UCSD-AML1 (cell line): ENCODE data around the gene TNFAIP3.

Experiments used
- DNase-seq: peaks from one replicate; lab custom pipeline; 2025; ENCODE audit not compliant: unreplicated experiment; lab: John Stamatoyannopoulos, UW

Gene TNFAIP3

DNA sequence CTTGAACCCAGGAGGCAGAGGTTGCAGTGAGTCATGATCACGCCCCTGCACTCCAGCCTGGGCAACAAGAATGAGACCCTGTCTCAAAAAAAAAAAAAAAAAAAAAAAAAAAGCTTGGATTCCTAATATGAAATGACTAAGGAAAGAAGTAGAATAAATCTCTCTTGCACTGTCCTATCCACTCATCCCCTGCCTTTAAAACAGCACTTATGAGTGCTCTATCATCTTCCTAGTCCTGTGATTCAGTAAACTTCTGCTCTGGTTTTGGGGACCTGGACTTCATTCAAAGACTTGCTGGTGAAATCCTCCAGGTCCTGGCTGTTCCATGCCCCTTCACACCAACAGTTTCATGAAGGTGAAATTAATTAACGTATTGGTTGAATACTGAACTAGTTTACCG, 29.6 kb downstream of the TNFAIP3 start:
- DNase-seq: no peak

DNA sequence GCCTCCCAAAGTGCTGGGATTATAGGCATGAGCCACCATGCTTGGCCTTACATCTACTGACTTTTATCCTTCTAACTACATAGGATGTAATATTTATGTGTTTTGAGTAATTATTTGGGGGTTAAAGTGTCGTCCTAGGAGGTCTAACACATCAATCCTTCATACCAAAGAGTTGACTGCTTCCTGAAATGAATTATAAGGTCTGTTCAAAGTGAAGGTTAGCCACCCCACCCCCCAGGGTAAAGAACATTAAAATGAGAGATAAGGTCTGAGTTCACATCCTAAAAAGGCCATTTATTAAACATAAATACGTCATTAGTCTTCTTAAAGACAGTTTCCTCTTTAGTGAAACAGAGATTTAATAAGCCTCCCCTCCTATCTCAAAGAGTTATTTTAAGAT, 33.8 kb downstream of the TNFAIP3 start:
- DNase-seq: no peak

DNA sequence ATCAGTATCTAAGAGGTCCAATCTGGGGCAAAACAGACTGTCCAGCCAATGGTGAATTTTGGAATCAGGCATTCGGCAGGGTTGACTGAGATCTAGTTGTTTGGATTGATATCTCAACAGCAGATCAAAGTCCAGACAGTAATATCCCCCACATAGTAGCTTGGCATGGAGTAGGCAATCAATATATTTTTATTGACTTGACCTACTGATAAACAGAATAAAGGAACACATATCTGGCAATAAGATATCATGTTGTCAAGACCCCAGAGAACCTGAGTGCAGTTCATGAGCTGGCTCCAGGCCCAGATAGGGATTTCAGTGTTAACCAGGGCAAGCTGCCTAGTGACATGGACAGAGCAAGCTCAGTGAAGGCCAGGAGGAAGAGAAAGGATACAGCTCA, 34.4 kb downstream of the TNFAIP3 start:
- no peak for DNase-seq

DNA sequence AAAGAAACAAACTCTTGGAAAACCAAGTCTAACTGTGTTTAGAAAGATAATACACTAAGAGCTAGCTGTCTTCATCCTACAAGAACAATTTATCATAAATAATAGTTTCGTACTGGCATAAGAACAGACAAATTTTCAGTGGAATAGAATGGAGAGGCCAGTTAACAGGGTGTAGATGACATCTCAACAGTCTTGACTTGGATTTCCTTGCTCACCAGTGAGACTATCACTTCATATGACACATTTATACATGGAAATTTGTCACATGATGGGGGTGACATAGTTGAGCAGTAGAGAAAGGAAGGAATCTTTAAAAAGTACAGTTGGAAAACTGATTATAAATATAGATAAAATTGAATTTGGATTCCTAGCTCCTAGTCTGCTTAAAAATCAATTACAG, 35.6 kb downstream of the TNFAIP3 start:
- DNase-seq: no peak

DNA sequence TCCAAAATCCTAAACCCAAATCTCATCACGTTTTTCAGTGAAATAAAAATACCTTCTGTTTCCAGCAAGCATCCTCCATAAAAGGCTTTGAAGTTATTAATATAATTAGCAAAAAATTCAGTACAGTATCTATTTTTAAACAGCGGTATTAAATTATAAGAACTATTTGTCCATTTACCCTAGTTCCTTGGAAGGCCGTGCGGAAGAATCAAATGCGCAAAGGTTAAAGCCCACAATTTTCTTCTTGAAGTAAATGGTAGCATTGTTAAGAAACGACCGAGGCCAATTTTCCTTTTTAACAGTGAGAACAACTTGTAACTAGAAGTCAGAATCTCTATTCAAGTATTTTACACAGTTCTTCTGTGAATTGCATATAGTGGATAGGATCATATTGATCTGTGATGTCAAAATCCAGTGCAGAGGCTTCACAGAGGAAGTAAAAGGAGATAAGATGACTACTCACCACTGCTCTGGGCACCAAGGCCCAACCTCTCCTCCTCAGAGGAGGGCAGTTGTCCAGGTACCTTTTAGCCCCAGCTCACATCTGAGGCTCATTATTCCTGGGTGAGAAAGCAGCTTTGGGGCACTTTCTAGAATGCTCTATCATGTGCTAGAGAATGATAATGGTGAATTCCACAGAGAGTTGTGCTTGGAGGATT, 36.3 kb downstream of the TNFAIP3 start:
- DNase-seq: no peak

DNA sequence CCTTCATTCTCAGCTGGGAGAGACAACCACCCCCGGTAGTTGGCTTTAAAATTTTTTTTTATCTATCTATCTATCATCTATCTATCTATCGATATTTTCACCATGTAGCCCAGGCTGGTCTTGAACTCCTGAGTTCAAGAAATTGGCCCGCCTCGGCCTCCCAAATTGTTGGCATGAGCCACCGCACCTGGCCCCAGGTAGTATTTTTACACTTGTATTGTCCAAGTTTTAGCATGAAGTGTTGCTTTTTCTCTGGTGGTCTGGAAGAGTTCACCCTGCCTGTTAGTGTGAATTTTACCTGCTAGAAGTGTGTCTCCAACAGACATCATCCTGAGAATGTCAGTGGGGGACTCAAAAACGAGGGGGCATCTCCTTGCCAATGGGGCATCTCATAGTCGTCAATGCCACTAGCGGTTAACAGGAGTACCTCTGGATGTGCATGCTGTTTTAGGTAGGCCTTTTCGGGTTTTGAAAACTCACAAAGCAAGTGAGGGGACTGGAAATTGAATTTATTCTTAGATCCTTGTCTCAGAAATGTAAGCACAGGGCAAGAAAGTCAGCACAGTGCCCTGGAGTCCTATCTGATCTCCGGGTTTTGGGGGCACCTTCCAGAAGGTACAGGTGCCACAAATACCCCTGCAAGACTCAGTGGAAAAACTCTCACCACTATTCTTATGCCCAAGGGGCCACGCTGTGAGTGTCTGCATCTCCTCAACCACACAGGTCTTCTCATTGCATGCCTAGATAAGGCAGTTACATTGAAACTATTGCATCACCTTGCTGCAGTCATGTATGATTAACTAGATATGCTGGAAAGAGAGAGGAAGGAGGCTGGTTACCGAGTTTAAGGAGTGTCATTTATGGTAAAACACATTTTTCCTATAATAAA, 37.1 kb downstream of the TNFAIP3 start:
- DNase-seq: no peak

DNA sequence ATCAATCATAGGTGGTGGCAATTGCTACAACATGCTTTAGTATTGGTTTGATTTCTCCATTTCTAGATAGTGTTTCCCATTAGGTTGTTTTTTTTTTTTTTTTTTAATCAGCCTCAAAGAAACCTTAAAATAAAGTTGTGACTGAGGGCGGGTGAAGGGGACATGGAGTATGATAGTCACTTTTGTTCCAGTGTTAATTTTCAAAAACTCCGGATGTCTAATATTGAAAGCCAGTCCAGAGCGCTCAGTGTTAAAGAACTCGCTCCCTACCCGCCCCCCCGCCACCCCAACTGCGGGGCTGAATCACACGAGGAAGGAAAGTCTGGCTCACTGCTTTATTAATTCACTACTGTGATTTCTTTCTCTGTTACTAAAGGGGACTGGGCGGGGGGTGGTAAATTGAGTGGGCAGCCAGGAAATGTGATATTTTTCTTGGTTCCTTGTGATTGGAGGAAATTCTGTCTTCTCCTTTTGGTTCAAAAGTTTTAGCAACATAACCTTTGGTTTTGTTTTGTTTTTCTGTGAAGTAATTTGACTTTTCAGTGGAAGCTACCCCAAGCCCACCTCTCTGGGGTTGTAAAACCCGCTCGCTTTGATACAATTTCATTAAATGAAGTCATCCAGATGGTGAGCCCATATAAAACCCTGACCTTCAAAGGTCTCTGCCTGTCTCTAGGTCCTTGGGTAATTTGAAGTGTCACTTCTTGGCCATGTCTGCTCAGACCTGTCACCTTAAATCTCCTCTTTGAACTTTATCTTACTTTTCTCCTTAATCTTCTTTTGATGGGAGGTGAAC, 38.0 kb downstream of the TNFAIP3 start:
- DNase-seq: no peak

DNA sequence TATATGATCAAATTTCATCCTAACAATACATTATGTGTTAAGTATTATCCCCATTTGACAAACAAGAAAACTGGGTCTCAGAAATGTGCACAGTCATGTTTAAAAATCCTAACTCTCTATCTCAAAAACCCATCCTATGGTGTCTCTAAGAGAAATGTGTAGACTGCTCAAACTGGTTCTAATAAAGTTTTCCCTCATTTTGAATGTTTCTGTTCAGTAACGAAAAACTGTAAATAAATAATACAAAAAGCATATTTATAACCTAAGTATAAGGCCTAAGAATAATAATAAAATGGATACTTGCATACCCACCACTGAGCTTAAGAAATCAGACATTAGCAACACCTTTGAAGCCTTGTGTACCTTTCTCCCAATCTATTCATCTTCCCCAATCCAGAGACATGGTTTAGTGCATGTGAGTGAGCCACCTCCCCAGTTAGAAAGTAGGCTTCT, 39.0 kb downstream of the TNFAIP3 start:
- no peak for DNase-seq

DNA sequence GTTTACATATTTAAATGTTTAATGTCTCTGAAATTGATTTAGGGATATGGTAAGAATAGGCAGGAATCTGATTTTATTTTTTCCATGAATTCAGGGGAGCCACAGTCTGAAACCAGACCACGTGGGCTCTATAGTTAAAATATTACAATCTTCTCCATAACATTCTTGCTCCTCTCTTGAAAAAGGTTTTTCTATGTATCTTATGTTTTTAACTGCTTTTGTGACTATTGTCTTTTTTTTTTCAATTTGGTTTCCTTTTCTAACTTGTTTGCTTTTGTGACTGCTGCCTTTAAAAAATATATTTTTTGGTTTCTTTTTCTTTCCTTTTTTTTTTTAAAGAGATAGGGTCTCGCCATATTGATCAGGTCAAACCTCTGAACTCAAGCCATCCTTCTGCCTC, 40.1 kb downstream of the TNFAIP3 start:
- no peak for DNase-seq

DNA sequence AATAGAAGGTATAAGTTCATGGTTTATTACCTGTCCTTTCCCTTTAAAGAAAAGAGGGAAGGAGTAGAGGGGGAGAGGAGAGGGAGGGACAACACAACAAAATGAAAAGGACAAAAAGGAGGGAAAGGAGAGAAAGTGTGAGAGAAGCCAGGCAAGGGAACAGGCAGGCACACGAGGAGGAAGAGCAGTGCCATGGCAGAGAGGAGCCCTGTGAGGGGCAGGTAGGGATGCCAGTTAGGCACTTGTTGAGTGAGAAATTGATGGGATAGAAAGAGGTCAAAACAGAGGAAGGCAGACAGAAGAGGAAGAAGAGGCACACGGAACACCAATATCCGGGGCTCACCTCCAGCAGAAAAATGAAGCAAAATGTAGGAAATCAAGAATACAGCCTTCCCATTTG, 42.5 kb downstream of the TNFAIP3 start:
- DNase-seq: no peak

DNA sequence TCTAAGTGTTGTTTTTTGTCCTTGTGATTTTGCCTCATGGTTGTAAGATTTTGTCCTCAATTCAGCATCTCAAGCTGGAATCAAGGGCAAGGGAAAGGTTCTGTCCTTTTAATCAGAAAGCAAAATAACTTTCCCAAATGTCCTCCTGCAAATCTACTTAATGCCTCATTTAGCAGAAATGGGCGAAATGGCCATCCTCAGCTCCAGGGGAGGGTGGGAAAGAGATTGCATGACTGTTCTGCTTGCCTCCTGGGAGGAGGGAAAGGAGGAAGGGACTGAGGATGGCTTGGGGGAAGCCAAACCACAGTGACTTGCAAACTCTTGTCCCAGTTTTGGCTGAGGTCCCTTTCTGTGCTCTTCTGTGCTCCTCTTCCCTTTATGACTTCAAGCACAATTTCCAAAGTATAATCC, 43.4 kb downstream of the TNFAIP3 start:
- DNase-seq: peak; percentile 40

DNA sequence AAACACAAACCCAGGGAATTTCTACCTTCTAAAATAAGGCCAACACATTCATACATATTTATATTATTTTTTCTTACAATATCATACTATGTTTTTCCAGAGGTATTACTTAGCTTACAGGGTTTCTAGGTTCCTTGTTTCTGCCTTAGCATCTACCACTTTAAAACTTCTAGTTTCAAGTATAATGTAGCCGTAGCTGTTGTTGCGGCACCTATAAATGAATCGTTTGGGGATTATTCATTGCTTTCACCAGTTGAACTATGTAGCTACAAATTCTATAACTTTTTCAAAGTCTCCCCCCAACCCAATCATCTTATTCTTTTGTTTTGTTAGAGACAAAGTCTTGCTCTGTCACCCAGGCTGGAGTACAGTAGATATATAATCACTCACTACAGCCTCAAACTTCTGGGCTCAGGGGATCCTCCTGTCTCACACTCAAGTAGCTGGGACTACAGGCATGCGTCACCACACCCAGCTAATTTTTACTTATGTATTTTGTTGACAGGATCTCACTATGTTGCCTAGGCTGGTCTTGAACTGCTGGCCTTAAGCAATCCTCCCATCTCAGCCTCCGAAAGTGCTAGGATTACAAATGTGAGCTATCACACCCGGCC, 43.9 kb downstream of the TNFAIP3 start:
- no peak for DNase-seq

DNA sequence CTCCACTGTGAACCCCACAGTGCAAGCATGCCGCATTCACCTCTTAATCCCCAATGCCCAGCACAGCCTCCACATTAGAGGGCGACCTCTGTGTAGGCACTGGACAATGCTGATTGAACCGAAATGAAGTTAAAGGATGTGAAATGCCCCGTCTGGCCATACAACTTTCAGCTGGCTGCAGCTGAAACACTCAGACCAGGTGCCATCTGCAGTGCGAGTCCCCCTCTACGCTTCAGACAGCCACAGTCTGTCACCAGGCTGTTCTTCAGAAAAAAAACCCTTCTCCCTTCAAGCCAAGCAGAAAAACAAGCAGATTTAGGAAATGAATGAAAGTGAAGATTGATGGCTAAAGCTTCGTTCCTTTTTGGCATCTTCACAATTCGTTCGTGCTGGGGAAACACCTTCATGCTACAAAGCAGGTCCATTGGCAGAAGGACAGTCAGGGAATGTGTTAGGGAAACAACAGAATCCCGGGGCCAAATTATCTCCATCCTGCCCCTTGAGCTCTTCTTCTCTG, 44.7 kb downstream of the TNFAIP3 start:
- DNase-seq: no peak

DNA sequence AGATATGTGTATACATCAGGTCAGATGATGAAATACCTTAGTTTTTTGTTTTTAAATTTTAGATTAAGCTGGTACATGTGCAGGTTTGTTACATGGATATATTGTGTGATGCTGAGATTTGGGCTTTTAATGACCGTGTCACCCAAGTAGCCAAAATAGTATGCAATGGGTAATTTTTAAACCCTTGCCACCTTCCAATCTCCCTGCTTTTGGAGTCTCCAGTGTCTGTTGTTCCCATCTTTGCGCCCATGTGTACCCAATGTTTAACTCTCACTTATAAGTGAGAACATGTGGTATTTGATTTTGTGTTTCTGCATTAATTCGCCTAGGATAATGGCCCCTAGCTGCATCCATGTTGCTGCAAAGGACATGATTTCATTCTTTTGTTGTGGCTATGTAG, 45.8 kb downstream of the TNFAIP3 start:
- DNase-seq: no peak

DNA sequence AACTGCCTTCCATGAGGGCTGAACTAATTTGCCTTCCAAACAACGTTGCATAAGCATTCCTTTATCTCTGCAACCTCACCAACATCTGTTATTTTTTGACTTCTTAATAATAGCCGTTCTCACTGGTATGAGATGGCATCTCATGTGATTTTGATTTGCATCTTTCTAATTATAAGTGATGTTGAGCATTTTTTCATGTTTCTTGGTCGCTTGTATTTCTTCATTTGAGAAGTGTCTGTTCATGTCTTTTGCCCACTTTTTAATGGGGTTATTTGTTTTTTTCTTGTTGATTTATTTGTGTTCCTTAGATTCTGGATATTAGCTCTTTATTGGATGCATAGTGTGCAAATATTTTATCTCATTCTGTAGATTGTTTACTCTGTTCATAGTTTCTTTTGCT, 46.4 kb downstream of the TNFAIP3 start:
- no peak for DNase-seq

DNA sequence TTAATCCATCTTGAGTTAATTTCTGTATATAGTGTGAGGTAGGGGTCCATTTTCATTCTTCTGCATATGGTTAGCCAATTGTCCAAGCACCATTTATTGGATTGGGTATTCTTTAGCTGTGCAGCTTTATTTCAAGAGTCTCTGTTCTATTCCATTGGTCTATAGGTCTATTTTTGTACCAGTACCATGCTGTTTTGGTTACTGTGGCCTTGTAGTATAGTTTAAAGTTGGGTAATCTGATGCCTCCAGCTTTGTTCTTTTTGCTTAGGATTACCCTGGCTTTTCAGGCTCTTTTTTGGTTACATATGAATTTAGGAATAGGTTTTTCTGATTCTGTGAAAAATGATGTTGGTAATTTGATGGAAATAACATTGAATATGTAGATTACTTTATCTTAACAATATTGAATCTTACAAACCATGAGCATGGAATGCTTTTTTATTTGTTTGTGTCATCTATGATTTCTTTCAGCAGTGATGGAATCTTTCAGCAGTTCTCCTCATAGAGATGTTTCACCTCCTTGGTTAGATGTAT, 47.0 kb downstream of the TNFAIP3 start:
- DNase-seq: no peak

DNA sequence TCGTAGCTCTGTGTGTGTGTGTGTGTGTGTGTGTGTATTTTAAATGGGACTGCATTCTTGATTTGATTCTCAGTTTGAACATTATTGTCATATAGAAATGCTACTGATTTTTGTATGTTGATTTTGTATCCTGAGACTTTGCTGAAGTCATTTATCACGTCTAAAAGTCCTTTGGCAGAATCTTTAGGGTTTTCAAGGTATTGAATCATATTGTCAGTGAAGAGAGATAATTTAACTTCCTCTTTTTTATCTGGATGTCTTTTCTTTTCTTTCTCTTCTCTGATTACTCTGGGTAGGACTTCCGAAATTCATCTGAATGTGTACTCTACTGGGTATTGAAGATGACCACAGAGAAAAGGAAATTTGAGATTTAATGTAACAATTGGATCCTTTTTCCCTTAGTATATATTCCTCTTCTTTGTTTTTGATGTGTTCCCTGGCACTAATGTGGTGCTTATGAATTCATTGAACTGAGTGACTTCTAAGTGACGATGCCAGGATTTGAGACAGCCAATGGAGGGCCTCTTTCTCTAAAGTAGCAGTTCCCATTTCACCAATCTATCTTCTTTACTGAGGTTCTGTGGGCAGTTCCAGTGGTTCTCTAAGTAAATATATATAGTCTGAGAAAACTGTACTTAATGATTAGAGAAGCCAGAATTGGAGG, 47.6 kb downstream of the TNFAIP3 start:
- DNase-seq: no peak

DNA sequence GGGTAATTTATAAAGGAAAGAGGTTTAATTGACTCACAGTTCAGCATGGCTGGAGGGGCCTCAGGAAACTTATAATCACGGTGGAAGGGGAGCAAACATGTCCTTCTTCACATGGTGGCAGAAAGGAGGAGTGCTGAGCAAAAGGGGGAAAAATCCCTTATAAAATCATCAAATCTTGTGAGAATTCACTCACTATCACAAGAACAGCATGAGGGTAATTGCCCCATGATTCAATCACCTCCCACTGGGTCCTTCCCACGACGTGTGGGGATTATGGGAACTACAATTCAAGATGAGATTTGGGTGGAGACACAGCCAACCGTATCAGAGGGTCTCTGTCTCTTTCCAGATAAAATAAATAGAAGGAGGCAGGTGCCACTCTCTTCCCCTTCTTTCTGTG, 48.7 kb downstream of the TNFAIP3 start:
- DNase-seq: no peak

DNA sequence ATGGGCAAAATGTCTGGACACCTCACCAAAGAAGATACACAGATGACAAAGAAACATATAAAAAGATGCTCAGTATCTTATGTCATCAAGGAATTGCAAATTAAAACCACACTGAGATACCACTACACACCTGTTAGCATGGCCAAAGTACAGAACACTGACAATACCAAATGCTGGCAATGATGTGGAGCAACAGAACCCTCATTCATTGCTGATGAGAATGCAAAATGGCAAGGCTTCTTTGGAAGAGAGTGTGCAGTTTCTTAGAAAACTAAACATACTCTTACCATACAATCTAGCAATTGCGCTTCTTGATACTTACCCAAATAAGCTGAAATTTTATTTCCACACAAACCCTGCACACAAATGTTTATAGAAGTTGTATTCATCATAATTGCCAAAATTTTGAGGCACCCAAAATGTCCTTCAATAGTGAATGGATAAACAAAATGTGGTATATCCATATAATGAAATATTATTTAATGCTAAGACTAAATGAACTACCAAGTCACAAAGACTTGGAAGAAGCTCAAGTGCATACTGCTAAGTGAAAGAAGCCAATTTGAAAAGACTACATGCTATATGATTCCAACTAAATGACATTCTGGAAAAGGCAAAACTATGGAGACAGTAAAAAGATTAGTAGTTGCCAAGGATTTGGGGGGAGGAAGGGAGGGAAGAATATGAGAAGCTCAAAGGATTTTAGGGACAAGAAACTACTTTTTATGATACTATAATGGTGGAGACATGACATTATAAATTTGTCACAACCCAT, 50.7 kb downstream of the TNFAIP3 start:
- DNase-seq: no peak

DNA sequence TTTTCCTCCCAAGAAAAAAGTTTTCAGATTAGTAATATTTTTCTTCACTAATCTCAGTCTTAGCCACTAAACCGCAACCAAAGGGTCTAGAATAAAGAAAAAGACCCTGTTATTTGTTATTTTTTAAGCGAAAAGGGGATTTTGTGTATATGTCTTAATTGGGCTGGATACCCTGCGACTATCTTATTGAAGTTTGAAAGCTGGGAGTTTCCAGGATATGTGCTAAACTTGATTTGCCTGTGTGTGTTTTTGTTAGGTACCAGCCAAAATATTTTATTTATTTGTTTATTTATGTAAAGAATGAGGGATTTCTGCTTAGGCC, 52.4 kb downstream of the TNFAIP3 start:
- DNase-seq: no peak
